ENCODE measurements around the gene ABCF1.

The ABCF1 gene

GRCh38 chr6:30600451-30600961 is 29.3 kb downstream of the ABCF1 start:
- TF ChIP-seq CTCF (IDR thresholded peaks at IDR 0.05): no peak

- TF ChIP-seq CTCF (IDR thresholded peaks at IDR 0.05): no peak
These were observed 30.2 kb downstream of the ABCF1 start for GRCh38 chr6:30601436-30601814.

GRCh38 chr6:30601815-30602641 is 30.8 kb downstream of the ABCF1 start:
- no peak for TF ChIP-seq CTCF (IDR thresholded peaks at IDR 0.05)

- TF ChIP-seq CTCF (IDR thresholded peaks at IDR 0.05): no peak
These were observed 32.7 kb downstream of the ABCF1 start for GRCh38 chr6:30603961-30604360.

GRCh38 chr6:30610065-30610464 is 38.8 kb downstream of the ABCF1 start:
- TF ChIP-seq CTCF (IDR thresholded peaks at IDR 0.05): no peak

- no peak for TF ChIP-seq CTCF (IDR thresholded peaks at IDR 0.05)
These were observed 40.1 kb downstream of the ABCF1 start for GRCh38 chr6:30611150-30611855.

GRCh38 chr6:30611856-30612194 is 40.6 kb downstream of the ABCF1 start:
- TF ChIP-seq CTCF (IDR thresholded peaks at IDR 0.05): no peak
